ENCODE data around the gene FECH.
"Not testable (repeated sequence)": the region's sequence is repeated elsewhere in the genome, so short reads cannot be mapped to it uniquely, and the experiment has no call there.

The FECH gene

GRCh38 chr18:57595347-57595746, 8.8 kb upstream of the FECH start:
- Histone ChIP-seq H3K27ac (ENCODE audit: low read depth, low read length, poor library complexity, severe bottlenecking) (no peak overlapping the region), H3K36me3 (ENCODE audit: insufficient read depth, low read length) (peaks cover 27% of the 10 kb centered on the region), H3K4me1 (ENCODE audit: insufficient read depth, low read length, severe bottlenecking) (no peaks in the 10 kb centered on the region), H3K4me3 (ENCODE audit: low read depth, low read length, poor library complexity, severe bottlenecking) (no peak overlapping the region), H3K9me2 (ENCODE audit: low read depth, low read length) (no peaks in the 10 kb centered on the region), H3K9me3 (ENCODE audit: low read length) (no peaks in the 10 kb centered on the region), H3F3A (ENCODE audit: insufficient read depth, low read length) (no peaks in the 10 kb centered on the region), H2AFZ (ENCODE audit: low read length) (no peak overlapping the region), H3K4me2 (ENCODE audit: low read length) (no peak overlapping the region), H4K20me1 (ENCODE audit: insufficient read depth, low read length) (no peaks in the 10 kb centered on the region), H3K79me2 (ENCODE audit: insufficient read depth, low read length) (no peaks in the 10 kb centered on the region), H3K9ac (ENCODE audit: low read length) (no peak overlapping the region), H3K27me3 (ENCODE audit: insufficient read depth, low read length) (no peaks in the 10 kb centered on the region)
- TF ChIP-seq CTCF (IDR thresholded peaks at IDR 0.05; ENCODE audit: low read length) (no peak), EZH2 (IDR thresholded peaks at IDR 0.05; ENCODE audit: borderline replicate concordance, low read length) (no peak)

GRCh38 chr18:57592716-57593115, 6.2 kb upstream of the FECH start:
- H3F3A ChIP-seq (ENCODE audit: insufficient read depth, low read length); H2AFZ ChIP-seq (ENCODE audit: low read length); H3K4me3 ChIP-seq (ENCODE audit: low read depth, low read length, poor library complexity, severe bottlenecking); H3K79me2 ChIP-seq (ENCODE audit: insufficient read depth, low read length); H4K20me1 ChIP-seq (ENCODE audit: insufficient read depth, low read length); H3K4me1 ChIP-seq (ENCODE audit: insufficient read depth, low read length, severe bottlenecking); H3K9ac ChIP-seq (ENCODE audit: low read length); H3K27me3 ChIP-seq (ENCODE audit: insufficient read depth, low read length); H3K27ac ChIP-seq (ENCODE audit: low read depth, low read length, poor library complexity, severe bottlenecking); H3K36me3 ChIP-seq (ENCODE audit: insufficient read depth, low read length); H3K9me3 ChIP-seq (ENCODE audit: low read length); H3K4me2 ChIP-seq (ENCODE audit: low read length); H3K9me2 ChIP-seq (ENCODE audit: low read depth, low read length): not testable (repeated sequence)

GRCh38 chr18:57589161-57589560, 2.7 kb upstream of the FECH start:
- H3K4me1 ChIP-seq (ENCODE audit: insufficient read depth, low read length, severe bottlenecking), result peaks cover 20% of the 10 kb centered on the region
- H3F3A ChIP-seq (ENCODE audit: insufficient read depth, low read length), result no peaks in the 10 kb centered on the region
- no peaks in the 10 kb centered on the region for H3K9me3 ChIP-seq (ENCODE audit: low read length)
- no peak overlapping the region for H3K4me3 ChIP-seq (ENCODE audit: low read depth, low read length, poor library complexity, severe bottlenecking)
- H3K36me3 ChIP-seq (ENCODE audit: insufficient read depth, low read length), result no peaks in the 10 kb centered on the region
- H3K9ac ChIP-seq (ENCODE audit: low read length), result no peak overlapping the region
- H3K27ac ChIP-seq (ENCODE audit: low read depth, low read length, poor library complexity, severe bottlenecking), result no peak overlapping the region
- no peak overlapping the region for H2AFZ ChIP-seq (ENCODE audit: low read length)
- no peak overlapping the region for H3K4me2 ChIP-seq (ENCODE audit: low read length)
- peaks cover 6% of the 10 kb centered on the region; the same call in 1 of the 2 replicates for H3K79me2 ChIP-seq (ENCODE audit: insufficient read depth, low read length)
- no peaks in the 10 kb centered on the region for H4K20me1 ChIP-seq (ENCODE audit: insufficient read depth, low read length)
- TF ChIP-seq EZH2 (IDR thresholded peaks at IDR 0.05; ENCODE audit: borderline replicate concordance, low read length) (no peak), CTCF (IDR thresholded peaks at IDR 0.05; ENCODE audit: low read length) (no peak)
- H3K9me2 ChIP-seq (ENCODE audit: low read depth, low read length), result no peaks in the 10 kb centered on the region
- H3K27me3 ChIP-seq (ENCODE audit: insufficient read depth, low read length), result no peaks in the 10 kb centered on the region

GRCh38 chr18:57587098-57587661, 678 bp upstream of the FECH start:
- H3K4me2 ChIP-seq (ENCODE audit: low read length), result peak overlapping the region; percentile 81
- H4K20me1 ChIP-seq (ENCODE audit: insufficient read depth, low read length), result no peaks in the 10 kb centered on the region
- H3K79me2 ChIP-seq (ENCODE audit: insufficient read depth, low read length), result peaks cover 6% of the 10 kb centered on the region; the same call in 1 of the 2 replicates
- H3K9ac ChIP-seq (ENCODE audit: low read length), result peak overlapping the region; percentile 79; the same call in 1 of the 2 replicates
- peak overlapping the region; percentile 86 for H3K4me3 ChIP-seq (ENCODE audit: low read depth, low read length, poor library complexity, severe bottlenecking)
- no peak overlapping the region; the same call in 1 of the 2 replicates for H2AFZ ChIP-seq (ENCODE audit: low read length)
- no peaks in the 10 kb centered on the region for H3F3A ChIP-seq (ENCODE audit: insufficient read depth, low read length)
- H3K27ac ChIP-seq (ENCODE audit: low read depth, low read length, poor library complexity, severe bottlenecking), result peak overlapping the region; percentile 14
- peaks cover 20% of the 10 kb centered on the region for H3K4me1 ChIP-seq (ENCODE audit: insufficient read depth, low read length, severe bottlenecking)
- H3K27me3 ChIP-seq (ENCODE audit: insufficient read depth, low read length), result no peaks in the 10 kb centered on the region
- H3K9me2 ChIP-seq (ENCODE audit: low read depth, low read length), result no peaks in the 10 kb centered on the region
- no peaks in the 10 kb centered on the region for H3K36me3 ChIP-seq (ENCODE audit: insufficient read depth, low read length)
- H3K9me3 ChIP-seq (ENCODE audit: low read length), result no peaks in the 10 kb centered on the region
- no peak for TF ChIP-seq EZH2 (IDR thresholded peaks at IDR 0.05; ENCODE audit: borderline replicate concordance, low read length)
- TF ChIP-seq CTCF (IDR thresholded peaks at IDR 0.05; ENCODE audit: low read length), result no peak

All from OCI-LY1 (cell line).